Esophagus mucosa (tissue), 1 donor: Measurements from ENCODE around the gene CMTM1. TPM values are rescaled to one million over a fixed set of nuclear protein-coding genes. Genes with fewer than 3 reads are reported as not detected.
"Not testable (repeated sequence)": the region's sequence is repeated elsewhere in the genome, so short reads cannot be mapped to it uniquely, and the experiment has no call there.

Experiments used
- ATAC-seq: fragments of 200-7000 bp; cut with Tn5 transposase; one replicate; pipeline ENCODE4 v1.9.1; 2020
- total RNA-seq: library from RNA; stranded (reverse); gene quantifications from one replicate; pipeline ENCODE4 v1.2.4, GENCODE V29; 2023
- donor health status: DM: yes; HTN: yes; CAD: no.

Gene CMTM1
- total RNA-seq, 1 donor from 2014 or later, result 0.60 TPM

DNA sequence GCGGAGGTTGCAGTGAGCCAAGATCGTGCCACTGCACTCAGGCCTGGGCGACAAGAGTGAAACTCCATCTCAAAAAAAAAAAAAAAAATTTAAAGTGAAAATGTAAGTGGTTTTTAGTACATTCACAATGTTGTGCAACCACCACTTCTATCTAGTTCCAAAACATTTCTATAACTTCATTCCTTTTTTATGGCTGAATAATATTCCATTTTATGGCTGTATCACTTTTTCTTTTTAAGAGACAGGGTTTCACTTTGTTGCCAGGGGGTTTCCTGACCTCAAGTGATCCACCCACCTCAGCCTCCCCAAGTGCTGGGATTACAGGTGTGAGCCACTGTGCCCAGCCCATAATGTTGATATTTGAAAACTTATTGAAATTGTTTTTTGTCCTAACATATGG, 26.6 kb downstream of the CMTM1 start:
- ATAC-seq, result no peak

DNA sequence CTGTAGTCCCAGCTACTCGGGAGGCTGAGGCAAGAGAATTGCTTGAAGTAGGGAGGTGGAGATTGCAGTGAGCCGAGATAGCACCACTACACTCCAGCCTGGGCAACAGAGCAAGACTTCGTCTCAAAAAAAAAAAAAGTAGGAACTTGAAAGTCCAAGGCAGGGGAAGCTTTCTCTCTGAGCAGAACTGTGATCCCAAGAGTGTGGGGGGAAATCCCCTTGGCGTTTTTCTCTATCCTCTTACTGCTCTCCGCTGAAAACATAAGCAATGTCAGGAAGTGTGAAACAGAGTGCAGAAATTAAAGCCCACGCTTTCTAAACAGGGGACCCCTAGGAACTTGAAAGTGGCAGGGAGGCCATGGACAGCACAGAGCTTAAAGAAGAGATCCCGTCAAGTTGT, 28.5 kb downstream of the CMTM1 start:
- ATAC-seq, result no peak

DNA sequence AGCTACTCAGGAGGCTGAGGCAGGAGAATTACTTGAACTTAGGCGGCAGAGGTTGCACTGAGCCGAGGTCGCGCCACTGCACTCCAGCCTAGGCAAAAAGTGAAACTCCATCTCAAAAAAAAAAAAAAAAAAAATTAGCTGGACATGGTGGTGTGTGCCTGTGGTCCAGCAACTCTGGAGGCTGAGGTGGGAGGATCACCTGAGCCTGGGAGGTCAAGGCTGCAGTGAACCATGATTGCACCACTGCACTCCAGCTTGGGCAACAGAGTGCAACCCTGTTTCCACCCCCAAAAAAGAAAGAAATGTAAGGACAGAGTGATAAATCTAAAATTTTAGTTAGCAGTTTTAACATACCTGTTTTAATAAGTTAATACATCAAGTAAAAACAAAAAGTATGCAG, 30.3 kb downstream of the CMTM1 start:
- not testable (repeated sequence) for ATAC-seq

DNA sequence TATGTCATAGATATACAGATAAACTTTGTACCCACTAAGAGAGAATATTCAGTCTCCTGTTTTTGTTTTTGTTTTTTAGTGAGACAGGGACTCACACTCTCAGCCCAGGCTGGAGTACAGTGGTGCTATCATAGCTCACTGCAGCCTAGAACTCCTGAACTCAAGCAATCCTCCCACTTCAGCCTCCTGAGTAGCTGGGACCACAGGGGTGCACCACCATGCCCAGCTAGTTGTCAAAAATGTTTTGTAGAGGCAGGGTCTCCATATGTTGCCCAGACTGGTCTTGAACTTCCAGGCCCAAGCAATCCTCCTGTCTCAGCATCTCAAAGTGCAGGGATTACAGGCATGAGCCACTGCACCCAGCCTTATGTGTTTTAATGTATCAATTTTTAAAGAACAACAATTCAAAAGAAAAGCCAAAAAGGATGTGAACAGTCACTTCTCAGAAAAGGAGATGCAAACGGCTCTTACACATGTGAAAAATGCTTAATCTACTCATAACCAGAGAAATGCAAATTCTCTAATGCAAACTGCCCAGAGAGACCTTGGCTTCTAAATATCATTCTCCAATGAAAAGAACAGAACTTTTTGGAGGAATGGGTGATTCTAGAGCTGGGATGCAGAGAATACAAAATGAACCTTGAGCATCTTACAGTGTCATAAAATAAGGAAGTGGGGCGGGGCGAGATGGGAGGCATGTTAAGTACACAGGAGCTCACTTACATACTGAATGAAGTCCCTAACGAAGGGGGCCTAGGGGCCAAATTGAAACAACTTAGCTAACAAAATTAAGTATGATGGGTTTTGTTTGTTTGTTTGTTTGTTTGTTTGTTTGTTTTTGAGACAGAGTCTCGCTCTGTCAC, 31.0 kb downstream of the CMTM1 start:
- no peak for ATAC-seq

DNA sequence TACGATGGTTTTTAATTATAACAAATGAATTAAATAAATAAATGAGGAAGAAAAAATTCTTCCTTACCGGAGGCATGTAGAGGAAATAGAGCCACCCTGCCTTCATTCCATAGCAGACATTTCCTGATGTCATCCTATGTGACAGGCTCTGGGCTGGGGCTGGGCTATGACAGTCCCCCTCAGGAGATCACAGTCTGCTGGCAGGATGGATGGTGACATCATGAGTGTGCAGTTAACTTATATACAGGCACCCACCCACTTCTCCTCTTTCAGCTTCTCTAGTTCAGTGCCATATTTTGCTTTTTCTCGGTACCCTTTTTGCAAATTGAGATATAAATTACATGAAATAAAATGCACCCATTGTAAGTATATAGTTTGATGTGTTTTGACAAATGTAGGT, 31.9 kb downstream of the CMTM1 start:
- ATAC-seq, result peak; percentile 55

DNA sequence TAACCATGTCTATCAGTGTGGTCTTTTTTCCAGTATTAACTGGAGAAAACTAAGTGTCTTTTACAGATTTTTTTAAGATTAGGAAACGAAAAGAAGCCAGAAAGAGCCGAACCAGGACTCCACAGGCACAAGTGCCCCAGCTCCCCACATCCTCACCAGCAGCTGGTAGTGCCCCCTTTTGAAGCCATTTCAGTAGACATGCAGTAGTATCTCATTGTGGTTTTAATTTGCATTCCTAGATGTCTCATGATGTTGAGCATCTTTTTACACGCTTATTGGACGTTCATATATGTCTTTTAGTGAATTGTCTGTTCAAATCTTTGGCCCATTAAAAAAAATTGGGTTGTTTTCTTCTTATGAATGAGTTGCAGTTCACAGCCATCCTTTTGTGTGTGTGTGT, 33.5 kb downstream of the CMTM1 start:
- no peak for ATAC-seq

DNA sequence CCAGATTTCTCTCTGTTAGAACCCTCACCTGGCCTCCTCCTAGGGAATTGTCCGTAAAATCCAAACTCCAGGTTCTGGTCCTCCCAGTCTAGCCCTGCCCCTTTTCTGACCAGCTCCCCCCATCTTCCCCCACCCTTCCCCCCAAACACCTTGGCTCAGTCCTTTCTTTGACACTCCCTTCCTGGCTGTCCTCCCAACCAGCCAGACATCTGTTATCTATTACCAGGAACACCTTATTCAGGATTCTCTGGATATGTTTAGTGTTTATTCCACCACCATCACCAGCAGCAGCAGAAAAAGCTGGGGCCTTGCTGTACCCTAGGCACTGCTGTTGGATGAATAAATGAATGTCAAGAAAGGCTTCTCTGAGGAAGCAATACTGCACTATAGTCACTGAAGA, 34.2 kb downstream of the CMTM1 start:
- no peak for ATAC-seq

DNA sequence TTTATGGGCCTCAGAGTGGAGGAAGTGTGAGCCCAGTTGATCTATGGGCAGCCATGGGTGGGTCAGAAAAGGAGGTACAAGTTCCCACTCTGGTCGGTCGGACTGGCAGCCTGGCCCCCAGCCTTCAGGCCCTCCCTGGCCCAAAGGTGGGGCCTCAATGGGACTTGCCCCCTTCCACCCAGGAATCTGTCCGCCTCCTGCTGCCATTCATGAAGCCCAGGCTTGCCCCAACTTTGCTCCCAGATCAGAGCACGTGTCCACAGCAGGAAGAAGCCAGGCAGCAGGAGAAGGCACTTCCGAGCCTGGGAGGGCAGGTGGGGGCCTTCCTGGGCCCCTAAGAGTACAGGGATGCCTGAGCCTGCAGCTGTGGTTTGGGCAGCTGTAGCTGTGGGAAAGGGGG, 35.2 kb downstream of the CMTM1 start:
- ATAC-seq, result no peak

DNA sequence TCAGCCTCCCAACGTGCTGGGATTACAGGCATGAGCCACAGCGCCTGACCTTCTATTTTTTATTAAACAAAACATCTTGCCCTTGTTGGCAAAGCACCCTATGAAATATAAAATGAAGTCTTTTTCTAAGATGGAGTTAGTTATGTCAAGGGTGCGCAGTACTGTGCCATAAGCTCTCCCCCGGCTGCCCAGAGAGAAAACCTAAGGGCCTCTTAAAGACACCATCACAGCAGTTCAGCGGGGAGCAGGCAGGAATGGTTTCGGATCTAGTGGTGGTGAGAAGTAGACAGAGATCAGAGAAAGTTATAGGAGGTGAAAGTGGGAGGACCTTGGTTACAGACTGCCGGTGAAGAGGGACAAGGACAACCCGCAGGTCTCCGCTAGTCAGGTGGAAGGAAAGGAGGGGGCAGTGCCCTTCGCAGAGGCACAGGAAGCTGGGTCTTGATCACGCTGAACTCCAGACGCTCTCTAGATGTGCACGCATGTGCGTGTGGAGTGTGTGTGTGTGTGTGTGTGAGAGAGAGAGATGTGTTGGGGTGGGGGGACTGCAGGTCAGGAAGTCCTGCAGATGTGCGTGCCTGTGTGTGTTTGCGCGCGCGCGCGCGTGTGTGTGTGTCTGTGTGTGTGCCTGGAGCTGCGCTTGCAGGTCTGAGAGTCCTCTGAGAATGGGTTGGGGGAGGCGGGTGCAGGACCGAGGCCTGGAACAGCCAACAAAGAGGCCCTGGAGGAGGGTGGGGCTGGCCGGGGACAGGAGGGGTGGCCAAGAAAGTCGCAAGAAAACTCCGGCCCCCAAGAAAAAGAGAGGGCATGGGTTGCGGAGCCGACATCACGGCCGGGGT, 37.5 kb downstream of the CMTM1 start:
- ATAC-seq, result peak; percentile 32

DNA sequence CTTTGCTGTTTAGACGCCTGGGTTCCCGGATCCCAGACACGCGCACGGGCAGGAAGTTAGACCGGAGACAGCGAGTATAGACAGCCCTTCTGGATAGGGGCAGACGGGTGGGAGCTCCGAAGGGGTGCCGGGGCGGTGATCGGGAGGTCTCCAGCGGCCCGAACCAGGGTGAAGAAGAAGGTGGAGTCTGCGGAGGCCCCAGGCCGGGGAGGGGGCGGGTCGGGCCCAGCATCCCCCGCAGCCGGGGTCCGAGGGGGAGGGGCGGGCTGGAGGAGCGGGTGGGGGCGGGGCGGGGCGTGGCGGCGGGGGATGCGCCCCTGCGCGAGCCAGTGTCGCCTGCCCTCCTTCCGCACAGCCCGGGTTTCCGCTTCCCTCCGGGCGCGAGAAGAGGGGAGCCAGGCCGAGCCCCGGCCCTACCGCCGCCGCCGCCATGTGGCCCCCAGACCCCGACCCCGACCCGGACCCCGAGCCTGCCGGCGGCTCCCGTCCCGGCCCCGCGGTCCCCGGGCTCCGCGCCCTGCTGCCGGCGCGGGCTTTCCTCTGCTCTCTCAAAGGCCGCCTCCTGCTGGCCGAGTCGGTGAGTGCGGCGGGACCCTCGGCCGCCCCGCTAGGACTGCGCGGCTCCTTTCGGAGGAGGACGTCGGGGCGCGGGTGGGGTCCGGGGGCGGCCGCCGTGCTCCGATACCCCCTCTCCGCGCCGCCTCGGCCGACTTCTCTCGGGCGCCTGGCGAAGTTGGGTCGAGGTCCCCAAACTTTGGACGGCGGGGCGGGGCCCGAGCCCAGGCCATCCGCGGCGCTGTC, 38.3 kb downstream of the CMTM1 start, which contains the start of gene CMTM3:
CMTM3 (plus strand) TSS at position 329 of the 801 bp plus-strand sequence; CDS start at position 431, 102 bp downstream.
- ATAC-seq, result peak; percentile 53

DNA sequence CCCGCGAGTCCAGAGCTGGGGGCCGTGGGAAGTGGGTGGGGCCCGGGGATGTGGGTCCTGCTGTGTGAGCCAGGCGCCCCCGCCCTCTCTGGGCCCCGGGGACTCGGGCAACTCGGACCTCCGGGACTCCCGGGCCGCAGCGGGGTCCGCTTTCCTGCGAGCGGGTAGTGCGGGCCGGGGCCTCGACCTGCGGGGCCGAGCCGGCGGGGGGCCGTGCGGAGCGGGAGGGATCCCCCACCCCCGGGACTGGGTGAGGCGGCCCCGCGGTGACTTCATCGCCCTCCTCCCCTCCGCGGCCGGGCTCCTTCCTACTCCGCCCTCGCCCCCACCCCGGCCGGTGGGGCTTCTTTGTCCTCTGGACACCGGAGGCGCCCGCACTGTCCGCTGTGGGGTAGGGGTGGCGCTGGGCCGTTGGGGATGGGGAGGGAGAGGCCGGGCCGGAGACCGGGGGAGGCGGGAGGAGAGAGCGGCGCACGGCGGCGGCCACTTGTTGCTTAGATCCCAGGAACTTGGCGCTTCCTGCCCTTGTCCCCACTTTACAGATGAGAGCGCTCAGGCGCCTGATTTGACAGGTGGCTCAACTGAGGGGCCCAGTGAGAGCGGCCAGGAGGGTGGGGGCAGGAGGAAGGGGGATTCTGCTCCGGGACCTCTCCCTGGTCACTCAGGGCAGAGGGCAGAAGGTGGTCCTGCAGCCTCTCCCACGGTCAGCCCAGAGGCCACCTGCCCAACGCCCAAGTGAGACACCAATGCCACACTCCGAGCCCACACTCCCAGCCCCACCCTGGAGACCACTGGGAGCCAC, 39.1 kb downstream of the CMTM1 start:
- ATAC-seq, result peak; percentile 41

DNA sequence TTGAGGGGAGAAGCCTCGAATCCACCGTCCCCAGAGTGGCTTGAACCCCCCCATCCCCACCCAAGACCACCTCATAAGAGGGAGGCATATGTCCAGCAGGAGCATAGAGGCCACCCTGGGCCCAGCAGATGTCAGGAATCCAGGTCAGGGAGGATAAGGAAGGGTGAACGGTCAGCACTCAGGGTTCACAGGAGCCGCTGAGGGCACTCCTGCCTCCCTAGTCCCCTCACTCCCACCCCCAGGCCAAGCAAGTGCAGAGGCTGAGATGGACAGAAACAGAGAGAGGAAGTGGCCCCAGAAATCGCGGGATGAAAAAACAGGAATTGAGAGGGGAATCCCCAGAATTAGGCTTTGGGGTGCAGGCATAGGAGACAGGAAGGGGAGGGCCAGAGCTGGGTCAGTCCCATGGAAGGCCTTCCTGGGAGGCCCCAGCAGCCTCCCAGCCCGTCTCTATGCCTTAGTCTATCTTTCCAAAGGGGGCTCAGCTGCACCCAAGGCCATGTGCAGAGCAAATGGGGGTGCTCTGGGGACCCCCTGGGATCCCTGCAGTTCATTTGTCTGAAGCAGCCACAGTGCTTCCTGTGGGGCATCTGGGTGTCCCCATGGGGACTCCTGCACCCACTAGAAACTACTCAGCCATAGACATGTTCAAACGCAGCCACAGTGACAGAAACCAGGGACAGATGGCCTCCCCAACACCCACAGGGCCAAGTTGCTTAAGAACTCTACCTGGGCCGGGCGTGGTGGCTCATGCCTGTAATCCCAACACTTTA, 39.9 kb downstream of the CMTM1 start:
- ATAC-seq, result no peak

DNA sequence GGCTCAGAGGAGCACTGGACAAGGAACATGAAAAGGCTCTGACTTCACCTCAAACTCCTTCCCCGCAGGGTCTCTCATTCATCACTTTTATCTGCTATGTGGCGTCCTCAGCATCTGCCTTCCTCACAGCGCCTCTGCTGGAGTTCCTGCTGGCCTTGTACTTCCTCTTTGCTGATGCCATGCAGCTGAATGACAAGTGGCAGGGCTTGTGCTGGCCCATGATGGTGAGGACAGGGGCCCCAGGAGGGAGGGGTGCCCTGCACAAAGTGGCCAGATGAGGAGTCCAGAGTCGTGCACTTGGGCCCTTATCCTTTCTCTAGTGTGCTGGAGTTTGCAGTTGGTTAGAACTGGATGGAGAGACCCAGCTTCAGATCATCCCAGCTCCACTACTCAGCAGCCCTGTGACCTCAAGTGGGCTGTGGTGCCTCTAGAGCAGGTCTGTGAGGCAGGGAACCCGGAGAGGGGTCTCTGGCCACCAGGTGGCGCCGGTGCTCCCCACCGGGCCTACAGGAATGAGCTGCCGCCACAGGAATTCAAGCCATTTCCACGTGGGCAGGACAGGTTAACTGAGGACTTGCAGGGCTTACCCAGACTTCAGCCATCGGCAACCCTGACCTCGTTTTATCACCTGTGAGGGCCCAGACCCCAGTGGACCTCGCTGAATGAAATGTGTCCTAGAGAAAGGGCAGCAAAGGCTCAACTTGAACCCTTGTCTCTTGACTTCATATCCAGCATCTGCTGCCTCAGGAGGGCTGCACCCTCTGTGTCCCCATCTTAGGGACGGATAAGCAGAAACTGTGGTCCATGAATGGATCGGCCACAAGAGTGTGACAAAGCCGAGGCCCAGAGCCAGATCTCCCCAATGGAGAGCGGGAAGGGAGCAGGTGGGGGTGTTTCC, 42.3 kb downstream of the CMTM1 start:
- ATAC-seq, result peak; percentile 75

DNA sequence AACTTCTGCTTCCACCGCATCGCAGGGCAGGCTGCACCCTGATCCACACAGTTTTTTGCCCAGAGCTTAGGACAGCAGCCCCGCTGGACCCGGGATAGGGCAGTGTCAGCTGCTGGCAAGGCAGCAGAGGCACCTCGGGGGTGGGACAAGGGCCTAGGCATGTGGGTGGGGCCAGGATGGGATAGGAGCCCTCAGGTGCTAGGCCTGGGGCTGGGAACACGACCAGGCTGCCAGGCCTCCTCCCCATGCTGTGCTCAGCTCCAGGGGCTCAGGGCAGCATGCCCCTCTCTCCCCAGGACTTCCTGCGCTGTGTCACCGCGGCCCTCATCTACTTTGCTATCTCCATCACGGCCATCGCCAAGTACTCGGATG, 42.9 kb downstream of the CMTM1 start:
- ATAC-seq, result no peak

DNA sequence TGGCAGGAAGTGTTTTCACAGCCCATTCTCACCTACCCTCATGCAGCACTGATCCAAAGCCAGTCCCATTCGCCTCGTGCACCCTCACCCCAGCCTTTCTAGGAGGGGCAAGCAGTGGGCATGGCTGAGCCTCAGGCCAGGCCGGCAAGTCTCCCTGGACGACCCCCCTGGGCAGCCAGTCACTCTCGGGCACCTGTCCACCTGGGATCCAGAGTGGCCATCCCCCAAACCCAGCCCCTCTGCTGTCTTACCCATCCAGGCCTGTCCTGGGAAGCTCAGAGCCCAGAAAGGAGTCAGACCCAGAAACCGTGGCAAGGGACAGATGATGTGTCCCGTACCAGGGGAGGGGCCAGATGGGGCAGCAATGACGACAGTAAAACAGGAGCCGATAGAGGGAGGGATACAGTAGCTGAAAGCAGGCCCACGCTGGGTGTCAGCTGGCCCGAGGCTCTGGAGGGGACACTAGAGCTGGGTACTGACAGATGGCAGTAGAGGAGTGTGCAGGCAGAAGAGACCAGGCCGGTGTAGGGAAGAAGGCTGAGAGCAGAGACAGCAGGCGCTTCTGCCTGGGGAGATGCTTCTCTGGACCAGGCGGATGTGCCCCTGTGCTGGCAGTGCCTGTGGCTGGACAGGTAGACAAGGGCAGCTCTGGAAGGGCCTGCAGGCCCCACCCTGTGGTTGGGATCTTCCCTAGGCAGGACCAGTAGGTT, 44.0 kb downstream of the CMTM1 start:
- no peak for ATAC-seq

DNA sequence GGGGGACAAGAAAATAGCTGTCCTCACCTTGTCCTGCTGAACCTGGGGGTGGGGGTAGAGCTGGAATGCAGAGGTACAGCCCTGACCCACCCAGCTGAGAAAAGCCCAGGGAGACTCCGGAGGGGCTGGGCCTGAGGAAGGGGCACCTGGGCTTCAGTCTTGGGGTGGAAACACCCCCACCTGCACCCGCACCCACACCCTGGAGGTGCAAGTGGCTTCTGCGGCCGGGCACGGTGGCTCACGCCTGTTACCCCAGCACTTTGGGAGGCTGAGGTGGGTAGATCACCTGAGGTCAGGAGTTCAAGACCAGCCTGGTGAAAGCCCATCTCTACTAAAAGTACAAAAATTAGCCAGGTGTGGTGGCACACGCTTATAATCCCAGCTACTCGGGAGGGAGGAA, 45.7 kb downstream of the CMTM1 start:
- not testable (repeated sequence) for ATAC-seq

DNA sequence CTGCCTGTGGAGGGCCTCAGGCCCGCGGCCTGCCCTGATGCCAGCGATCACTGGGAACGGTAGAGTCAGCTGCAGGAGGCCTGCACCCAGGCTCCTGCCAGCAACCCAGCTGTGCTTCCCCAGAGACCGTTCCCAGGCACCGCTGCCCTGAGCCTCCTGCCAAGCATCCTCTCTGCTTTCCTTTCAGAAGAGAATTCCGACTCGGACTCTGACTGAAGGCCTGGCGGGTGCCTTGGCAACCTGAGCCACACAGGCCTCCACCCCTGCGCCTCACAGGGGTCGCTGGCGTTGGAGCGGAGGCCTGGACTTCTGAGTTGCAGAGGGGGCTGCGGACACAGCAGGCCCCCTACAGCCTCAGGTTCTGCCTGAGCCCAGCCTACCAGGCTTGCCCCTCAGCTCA, 46.2 kb downstream of the CMTM1 start:
- no peak for ATAC-seq

DNA sequence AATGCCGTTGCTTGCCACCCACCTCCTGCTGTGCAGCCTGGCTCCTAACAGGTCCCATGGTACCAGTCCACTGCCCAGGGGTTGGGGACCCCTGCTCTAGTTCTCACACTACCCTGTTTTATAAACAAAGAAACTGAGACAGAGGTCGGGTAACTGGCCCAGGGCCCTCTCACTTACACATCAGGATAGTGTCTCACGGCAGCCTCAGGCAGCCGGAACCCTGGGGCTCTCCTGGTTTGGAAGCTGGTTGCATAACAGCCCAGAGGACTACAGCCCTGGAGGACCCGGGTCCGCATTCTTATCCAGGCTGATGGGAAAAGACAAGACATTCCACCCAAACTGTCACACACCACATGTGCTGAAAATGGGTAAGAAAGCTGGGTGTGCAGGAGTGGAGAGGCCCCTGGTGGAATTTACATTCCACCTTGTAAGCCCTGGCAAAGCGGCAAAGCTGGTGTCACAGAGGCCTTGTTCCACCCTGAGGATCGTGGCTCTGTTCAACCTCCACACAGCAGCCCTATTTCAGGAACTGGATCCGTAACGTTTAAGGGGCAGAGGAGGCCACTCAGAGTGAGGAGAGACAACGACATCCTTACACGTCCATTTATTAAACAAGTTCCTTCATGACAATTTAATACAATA, 48.0 kb downstream of the CMTM1 start:
- no peak for ATAC-seq

DNA sequence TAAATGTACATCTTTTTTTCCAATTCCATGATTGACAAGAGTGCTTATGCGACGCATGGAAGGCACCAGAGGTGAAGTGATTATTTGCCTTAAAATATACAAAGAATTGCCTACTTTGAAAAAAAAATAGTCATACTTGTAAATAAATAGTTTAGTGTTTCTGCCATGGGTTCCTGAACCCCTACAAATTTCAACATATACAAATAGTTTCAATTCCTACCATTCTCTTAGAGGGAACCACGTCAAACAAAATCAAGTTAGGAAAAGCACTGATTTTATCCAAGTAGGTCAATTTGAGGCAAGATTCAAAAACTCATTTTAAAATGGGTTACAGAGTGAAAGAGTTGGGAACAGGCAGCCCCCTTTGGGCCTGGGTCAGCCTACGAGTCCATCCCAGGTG, 49.9 kb downstream of the CMTM1 start:
- ATAC-seq, result no peak
